DMS153 (cell line): ENCODE measurements around the gene INPP1.
A peak's percentile ranks its signal among the peaks of the same experiment; 100 is the strongest.
"Not testable (repeated sequence)": the region's sequence is repeated elsewhere in the genome, so short reads cannot be mapped to it uniquely, and the experiment has no call there.

Experiments
- DNase-seq: peaks from one replicate; lab custom pipeline; 2025; lab: John Stamatoyannopoulos, UW

INPP1 gene

GRCh38 chr2:190343536-190344275 lies at the start of gene INPP1:
Gene INPP1, plus strand, starts transcription at chr2:190343589. Its CDS starts 16,514 bp downstream, at chr2:190360103.
- peak; percentile 22 for DNase-seq

GRCh38 chr2:190297880-190298279 lies 45.5 kb upstream of the INPP1 start:
- not testable (repeated sequence) for DNase-seq

- no peak for DNase-seq
Measured at GRCh38 chr2:190301032-190301431, 42.4 kb upstream of the INPP1 start.

- DNase-seq, result no peak
Measured at GRCh38 chr2:190302052-190302451, 41.3 kb upstream of the INPP1 start.

GRCh38 chr2:190303647-190304046 lies 39.7 kb upstream of the INPP1 start:
- no peak for DNase-seq

GRCh38 chr2:190304404-190304803 lies 39.0 kb upstream of the INPP1 start:
- DNase-seq, result no peak

GRCh38 chr2:190308031-190308430 lies 35.4 kb upstream of the INPP1 start:
- no peak for DNase-seq

- DNase-seq, result no peak
Measured at GRCh38 chr2:190311893-190312634, 31.3 kb upstream of the INPP1 start.

GRCh38 chr2:190312635-190313025 lies 30.8 kb upstream of the INPP1 start:
- not testable (repeated sequence) for DNase-seq

GRCh38 chr2:190313880-190314279 lies 29.5 kb upstream of the INPP1 start:
- no peak for DNase-seq

- no peak for DNase-seq
Measured at GRCh38 chr2:190315273-190315672, 28.1 kb upstream of the INPP1 start.

- DNase-seq, result no peak
Measured at GRCh38 chr2:190318514-190318913, 24.9 kb upstream of the INPP1 start.

GRCh38 chr2:190318931-190319554 lies 24.3 kb upstream of the INPP1 start:
- no peak for DNase-seq

- peak; percentile 99 for DNase-seq
Measured at GRCh38 chr2:190319555-190320498, 23.6 kb upstream of the INPP1 start, which contains the start of gene HIBCH. Gene HIBCH, minus strand, starts transcription at chr2:190319826. Its CDS starts 76 bp downstream, at chr2:190319750.

- no peak for DNase-seq
Measured at GRCh38 chr2:190320696-190321095, 22.7 kb upstream of the INPP1 start.

GRCh38 chr2:190323406-190323805 lies 20.0 kb upstream of the INPP1 start:
- no peak for DNase-seq

GRCh38 chr2:190325588-190325987 lies 17.8 kb upstream of the INPP1 start:
- no peak for DNase-seq

- DNase-seq, result no peak
Measured at GRCh38 chr2:190327867-190328572, 15.4 kb upstream of the INPP1 start.

- no peak for DNase-seq
Measured at GRCh38 chr2:190328573-190329147, 14.7 kb upstream of the INPP1 start.

GRCh38 chr2:190333395-190333794 lies 10.0 kb upstream of the INPP1 start:
- no peak for DNase-seq

- no peak for DNase-seq
Measured at GRCh38 chr2:190333928-190334327, 9.5 kb upstream of the INPP1 start.
